RWPE2 (cell line): ENCODE measurements around the gene NBEAL2.

Experiments
- ATAC-seq: fragments of 200-7000 bp; cut with Tn5 transposase; 3 replicates; pipeline ENCODE4 v1.9.1; 2021; ENCODE audit warnings: low read depth
- DNase-seq: peaks from one replicate; pipeline ENCODE4 v3.0.0-alpha.2; 2020; ENCODE audit warnings: low spot score
- H3K27ac ChIP-seq: fragments of 450-650 bp; 2 replicates; pipeline ENCODE4 v1.5.1; 2017; ENCODE audit warnings: mild to moderate bottlenecking; ENCODE audit not compliant: poor library complexity, severe bottlenecking
- H3K27me3 ChIP-seq: fragments of 250-450 bp; sonication (Bioruptor Pico); 2 replicates; pipeline ENCODE4 v1.5.1; 2021; ENCODE audit warnings: mild to moderate bottlenecking, moderate library complexity; ENCODE audit not compliant: insufficient read depth, poor library complexity, severe bottlenecking
- H3K36me3 ChIP-seq: fragments of 250-450 bp; sonication (Bioruptor Pico); 2 replicates; pipeline ENCODE4 v1.5.1; 2020; ENCODE audit warnings: low read depth, mild to moderate bottlenecking, moderate library complexity
- H3K4me1 ChIP-seq: fragments of 250-450 bp; sonication (Bioruptor Pico); 2 replicates; pipeline ENCODE4 v1.5.1; 2021; ENCODE audit warnings: mild to moderate bottlenecking, moderate library complexity; ENCODE audit not compliant: insufficient read depth, poor library complexity, severe bottlenecking
- H3K4me3 ChIP-seq: fragments of 250-450 bp; sonication (Bioruptor Pico); 2 replicates; pipeline ENCODE4 v1.5.1; 2021; ENCODE audit warnings: mild to moderate bottlenecking, moderate library complexity; ENCODE audit not compliant: severe bottlenecking
- H3K9me3 ChIP-seq: fragments of 250-450 bp; sonication (Bioruptor Pico); 2 replicates; pipeline ENCODE4 v1.5.1; 2021; ENCODE audit warnings: mild to moderate bottlenecking, moderate library complexity; ENCODE audit not compliant: severe bottlenecking
- TF ChIP-seq, protein P1 (sequence below): fragments of 450-650 bp; IDR thresholded peaks from one replicate; pipeline ENCODE4 v1.5.1; 2017; ENCODE audit warnings: mild to moderate bottlenecking, moderate library complexity; ENCODE audit not compliant: poor library complexity, severe bottlenecking

NBEAL2 gene

DNA sequence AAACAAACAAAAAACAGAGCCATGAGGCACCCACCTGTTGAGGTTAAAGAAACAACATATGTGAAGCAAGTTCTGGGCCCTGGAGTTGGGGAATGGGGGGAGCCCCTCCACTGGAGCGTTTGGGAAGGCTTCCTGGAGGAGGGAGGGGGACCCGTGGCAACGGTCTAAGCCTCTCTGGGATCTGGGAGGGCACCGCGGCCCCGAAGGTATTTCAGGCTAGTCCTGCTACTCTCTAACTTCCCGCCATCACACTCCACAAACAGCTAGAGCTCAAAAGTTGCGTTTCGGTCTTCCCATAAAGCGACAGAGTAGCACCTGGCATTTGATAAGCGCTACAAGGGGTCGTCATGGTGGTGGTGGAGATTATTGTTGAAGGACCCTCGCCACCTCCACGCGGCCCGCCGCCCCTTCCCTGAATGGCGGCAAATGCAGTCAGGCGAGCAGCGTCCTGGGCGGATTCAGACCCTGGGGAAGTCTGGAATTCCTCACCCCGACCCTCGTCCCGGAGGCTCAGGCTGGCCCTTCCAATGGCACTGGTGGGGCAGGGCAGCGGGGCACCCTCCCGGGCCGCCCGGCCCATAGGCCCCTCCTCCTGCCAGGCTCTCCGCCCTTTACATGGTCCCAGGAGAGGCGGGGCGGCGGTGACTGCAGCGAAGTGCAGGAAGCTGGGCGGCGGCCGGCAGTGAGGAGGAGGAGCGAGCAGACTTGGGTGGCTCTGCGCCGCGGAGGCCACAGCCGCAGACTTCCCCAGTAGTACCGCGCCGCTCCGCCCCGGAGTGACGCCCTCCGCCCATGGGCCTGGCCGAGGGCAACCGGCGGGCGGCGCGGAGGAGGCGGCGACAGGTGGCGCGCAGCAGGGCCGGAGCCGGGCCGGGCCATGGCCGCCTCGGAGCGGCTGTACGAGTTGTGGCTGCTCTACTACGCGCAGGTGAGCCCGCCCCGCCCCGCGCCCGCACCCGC lies at the start of gene NBEAL2:
TSS of gene NBEAL2 (plus strand) at position 682 of the 960 bp plus-strand sequence. CDS start at position 878, 196 bp downstream.
- peak within 1 kb of the TSS; percentile 59 for H3K4me3 ChIP-seq
- no peaks in the 10 kb centered on the region for H3K9me3 ChIP-seq
- ATAC-seq, result peak; percentile 82

GRCh38 chr3:46930166-46930944 lies 49.1 kb upstream of the NBEAL2 start:
- Histone ChIP-seq H3K4me3 (no peak overlapping the region), H3K36me3 (peaks cover 30% of the 10 kb centered on the region), H3K27me3 (no peaks in the 10 kb centered on the region), H3K27ac (peak overlapping the region; percentile 47), H3K9me3 (no peaks in the 10 kb centered on the region), H3K4me1 (peaks cover 42% of the 10 kb centered on the region)
- TF ChIP-seq, protein P1, sequence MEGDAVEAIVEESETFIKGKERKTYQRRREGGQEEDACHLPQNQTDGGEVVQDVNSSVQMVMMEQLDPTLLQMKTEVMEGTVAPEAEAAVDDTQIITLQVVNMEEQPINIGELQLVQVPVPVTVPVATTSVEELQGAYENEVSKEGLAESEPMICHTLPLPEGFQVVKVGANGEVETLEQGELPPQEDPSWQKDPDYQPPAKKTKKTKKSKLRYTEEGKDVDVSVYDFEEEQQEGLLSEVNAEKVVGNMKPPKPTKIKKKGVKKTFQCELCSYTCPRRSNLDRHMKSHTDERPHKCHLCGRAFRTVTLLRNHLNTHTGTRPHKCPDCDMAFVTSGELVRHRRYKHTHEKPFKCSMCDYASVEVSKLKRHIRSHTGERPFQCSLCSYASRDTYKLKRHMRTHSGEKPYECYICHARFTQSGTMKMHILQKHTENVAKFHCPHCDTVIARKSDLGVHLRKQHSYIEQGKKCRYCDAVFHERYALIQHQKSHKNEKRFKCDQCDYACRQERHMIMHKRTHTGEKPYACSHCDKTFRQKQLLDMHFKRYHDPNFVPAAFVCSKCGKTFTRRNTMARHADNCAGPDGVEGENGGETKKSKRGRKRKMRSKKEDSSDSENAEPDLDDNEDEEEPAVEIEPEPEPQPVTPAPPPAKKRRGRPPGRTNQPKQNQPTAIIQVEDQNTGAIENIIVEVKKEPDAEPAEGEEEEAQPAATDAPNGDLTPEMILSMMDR, result no peak
- ATAC-seq (no peak), DNase-seq (no peak)

More for the DNA sequence above, at the start of gene NBEAL2:
- peak within 1 kb of the TSS; percentile 75 for H3K27ac ChIP-seq
- peaks cover 30% of the 10 kb centered on the region for H3K4me1 ChIP-seq
- 0 out of 2 replicates have a peak, but pooled peaks cover 4% of the 10 kb centered on the region for H3K36me3 ChIP-seq
- H3K27me3 ChIP-seq, result no peaks in the 10 kb centered on the region
- TF ChIP-seq, protein P1, result no peak
- DNase-seq, result peak; percentile 96

GRCh38 chr3:46930945-46931403 lies 48.5 kb upstream of the NBEAL2 start:
- TF ChIP-seq, protein P1, result no peak
- no peak for DNase-seq
- Histone ChIP-seq H3K27ac (peak overlapping the region; percentile 47), H3K4me1 (peaks cover 48% of the 10 kb centered on the region), H3K4me3 (no peak overlapping the region), H3K9me3 (no peaks in the 10 kb centered on the region), H3K36me3 (peaks cover 30% of the 10 kb centered on the region), H3K27me3 (no peaks in the 10 kb centered on the region)
- no peak for ATAC-seq

- no peak overlapping the region for H3K4me3 ChIP-seq
- DNase-seq (no peak), ATAC-seq (no peak)
- H3K27me3 ChIP-seq, result no peaks in the 10 kb centered on the region
- peaks cover 49% of the 10 kb centered on the region for H3K4me1 ChIP-seq
- H3K36me3 ChIP-seq, result peaks cover 38% of the 10 kb centered on the region
- H3K27ac ChIP-seq, result peak overlapping the region; percentile 47
- TF ChIP-seq, protein P1, result no peak
- no peaks in the 10 kb centered on the region for H3K9me3 ChIP-seq
Measured at GRCh38 chr3:46931631-46932331, 47.7 kb upstream of the NBEAL2 start.
